ENCODE measurements around the gene LIPH.
"Not testable (repeated sequence)": the region's sequence is repeated elsewhere in the genome, so short reads cannot be mapped to it uniquely, and the experiment has no call there.

LIPH gene

GRCh38 chr3:185479373-185479945 lies 72.9 kb downstream of the LIPH start:
- DNase-seq: no peak

- DNase-seq: no peak
These were observed 75.1 kb downstream of the LIPH start for GRCh38 chr3:185477316-185477715.

- not testable (repeated sequence) for DNase-seq
These were observed 77.5 kb downstream of the LIPH start for GRCh38 chr3:185474922-185475321.

GRCh38 chr3:185473290-185473815 lies 79.0 kb downstream of the LIPH start:
- DNase-seq: no peak

GRCh38 chr3:185470323-185470722 lies 82.1 kb downstream of the LIPH start:
- DNase-seq: no peak

- no peak for DNase-seq
These were observed 82.8 kb downstream of the LIPH start for GRCh38 chr3:185469542-185469941.

- not testable (repeated sequence) for DNase-seq
These were observed 86.3 kb downstream of the LIPH start for GRCh38 chr3:185466123-185466522.

- DNase-seq: no peak
These were observed 86.9 kb downstream of the LIPH start for GRCh38 chr3:185465471-185465870.

GRCh38 chr3:185460719-185461350 lies 91.6 kb downstream of the LIPH start:
- DNase-seq: no peak

GRCh38 chr3:185460309-185460708 lies 92.1 kb downstream of the LIPH start:
- no peak for DNase-seq

GRCh38 chr3:185457376-185457775 lies 95.0 kb downstream of the LIPH start:
- DNase-seq: no peak

Data from NCI-H2171 treated with DMSO at 0.1 percent for 48 hours (cell line).